HG03575 (cell line): ENCODE measurements around the gene TNK2.
"Not testable (repeated sequence)": the region's sequence is repeated elsewhere in the genome, so short reads cannot be mapped to it uniquely, and the experiment has no call there.

Experiments
- ATAC-seq: cut with Tn5 transposase; IDR thresholded peaks from one replicate; pipeline ENCODE4 v1.9.1; 2021; ENCODE audit not compliant: unreplicated experiment, insufficient number of reproducible peaks, low FRiP score; ENCODE audit errors: extremely low read depth

The TNK2 gene

DNA sequence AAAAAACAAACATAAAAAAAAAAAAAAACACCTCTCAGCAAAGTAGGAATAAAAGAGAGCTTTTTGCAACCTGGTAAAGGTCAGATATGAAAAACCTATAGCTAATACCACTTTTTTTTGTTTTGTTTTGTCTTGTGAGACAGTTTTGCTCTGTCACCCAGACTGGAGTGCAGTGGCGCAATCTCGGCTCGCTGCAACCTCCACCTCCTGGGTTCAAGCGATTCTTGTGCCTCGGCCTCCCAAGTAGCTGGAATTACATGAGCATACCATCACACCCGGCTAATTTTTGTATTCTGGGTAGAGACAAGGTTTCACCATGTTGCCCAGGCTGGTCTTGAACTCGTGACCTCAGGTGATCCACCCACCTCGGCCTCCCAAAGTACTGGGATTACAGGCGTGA is 5.7 kb downstream of the TNK2 start:
- not testable (repeated sequence) for ATAC-seq

DNA sequence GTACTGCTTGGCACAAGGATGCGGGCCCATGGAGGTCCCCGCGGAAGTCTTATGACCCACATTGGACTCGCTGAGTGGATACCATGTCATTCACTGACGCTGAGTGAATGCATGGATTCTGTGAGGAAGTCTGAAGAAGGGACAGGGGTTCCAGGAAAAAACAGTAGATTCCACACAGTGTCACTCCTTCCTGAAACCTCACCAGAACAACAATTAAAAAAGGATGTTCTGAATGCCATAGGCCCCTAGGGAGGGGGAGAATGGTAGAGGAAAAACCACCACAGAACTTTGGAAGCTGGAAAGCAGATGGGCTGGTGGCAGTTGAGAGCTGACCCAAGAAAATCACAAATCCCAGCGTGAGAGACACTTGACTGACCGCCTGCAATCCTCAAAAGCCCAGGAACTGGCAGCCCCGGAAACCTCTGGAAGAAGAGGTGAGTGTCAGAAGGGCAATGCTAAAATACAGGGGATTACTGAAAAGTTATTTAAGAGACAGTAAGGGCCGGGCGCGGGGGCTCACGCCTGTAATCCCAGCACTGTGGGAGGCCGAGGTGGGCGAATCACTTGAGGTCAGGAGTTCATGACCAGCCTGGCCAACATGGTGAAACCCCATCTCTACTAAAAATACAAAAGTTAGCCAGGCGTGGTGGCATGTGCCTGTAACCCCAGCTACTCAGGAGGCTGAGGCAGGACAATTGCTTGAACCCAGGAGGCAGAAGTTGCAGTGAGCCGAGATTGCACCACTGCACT is 6.3 kb downstream of the TNK2 start:
- not testable (repeated sequence) for ATAC-seq

- no peak for ATAC-seq
Observed at GRCh38 chr3:195900436-195901355, 7.7 kb downstream of the TNK2 start.

- no peak for ATAC-seq
Observed at GRCh38 chr3:195899701-195900435, 8.5 kb downstream of the TNK2 start.

DNA sequence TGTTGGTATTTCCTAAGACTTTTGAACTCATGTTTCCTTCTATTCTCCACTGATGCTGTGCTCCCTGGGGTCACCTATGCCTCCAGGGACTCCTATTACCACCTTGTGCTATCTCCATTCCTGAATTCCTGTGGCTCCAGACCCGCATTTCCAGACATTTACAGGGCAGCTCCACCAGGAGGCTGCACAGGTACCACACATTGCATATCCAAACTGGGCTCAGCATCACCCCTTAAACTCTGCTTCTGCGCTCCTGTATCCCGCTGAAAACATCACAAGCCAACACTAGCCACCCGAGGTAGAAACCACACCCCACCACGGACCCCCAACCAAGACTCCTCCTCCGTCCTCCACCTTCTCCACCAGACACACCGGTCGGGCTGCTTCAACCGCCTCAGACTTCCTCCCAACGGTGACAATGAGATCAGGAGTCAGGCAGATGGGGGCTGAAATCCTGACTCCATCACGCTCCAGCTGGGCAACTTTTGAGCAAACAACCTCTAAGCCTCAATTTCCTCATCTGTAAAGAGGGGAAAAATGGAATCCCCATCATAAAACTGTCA is 10.4 kb downstream of the TNK2 start:
- no peak for ATAC-seq

DNA sequence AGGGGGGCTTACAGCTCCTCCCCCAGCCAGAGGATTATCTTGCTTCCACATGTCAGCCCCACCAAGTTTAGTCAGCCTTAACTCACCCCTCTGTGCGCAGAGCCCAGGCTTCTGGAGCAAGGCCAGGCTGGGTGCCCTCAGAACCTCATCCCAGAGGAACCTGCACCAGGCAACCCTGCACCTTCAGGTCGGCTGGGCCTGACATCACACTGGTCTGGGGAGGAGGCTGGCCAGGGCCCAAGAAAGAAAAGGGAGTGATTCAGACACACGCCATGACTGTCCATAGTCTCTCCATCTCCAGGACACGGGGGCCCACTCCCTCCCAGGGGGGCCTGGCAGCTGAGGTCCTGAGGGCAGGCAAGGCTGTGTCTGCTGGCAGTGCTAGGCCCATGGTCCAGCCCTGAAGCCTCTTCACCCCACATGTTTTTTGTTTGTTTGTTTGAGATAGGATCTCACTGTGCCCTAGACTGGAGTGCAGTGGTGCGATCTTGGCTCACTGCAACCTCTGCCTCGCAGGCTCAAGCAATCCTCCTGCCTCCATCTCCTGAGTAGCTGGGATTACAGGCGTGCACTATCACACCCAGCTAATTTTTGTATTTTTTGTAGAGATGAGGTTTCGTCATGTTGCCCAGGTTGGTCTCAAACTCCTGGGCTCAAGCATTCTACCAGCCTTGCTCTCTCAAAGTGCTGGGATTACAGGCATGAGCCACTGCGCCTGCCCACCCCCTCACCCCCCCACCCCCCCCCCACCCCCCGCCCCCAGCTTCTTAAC is 11.1 kb downstream of the TNK2 start:
- no peak for ATAC-seq

GRCh38 chr3:195896361-195897080 is 11.8 kb downstream of the TNK2 start:
- no peak for ATAC-seq

DNA sequence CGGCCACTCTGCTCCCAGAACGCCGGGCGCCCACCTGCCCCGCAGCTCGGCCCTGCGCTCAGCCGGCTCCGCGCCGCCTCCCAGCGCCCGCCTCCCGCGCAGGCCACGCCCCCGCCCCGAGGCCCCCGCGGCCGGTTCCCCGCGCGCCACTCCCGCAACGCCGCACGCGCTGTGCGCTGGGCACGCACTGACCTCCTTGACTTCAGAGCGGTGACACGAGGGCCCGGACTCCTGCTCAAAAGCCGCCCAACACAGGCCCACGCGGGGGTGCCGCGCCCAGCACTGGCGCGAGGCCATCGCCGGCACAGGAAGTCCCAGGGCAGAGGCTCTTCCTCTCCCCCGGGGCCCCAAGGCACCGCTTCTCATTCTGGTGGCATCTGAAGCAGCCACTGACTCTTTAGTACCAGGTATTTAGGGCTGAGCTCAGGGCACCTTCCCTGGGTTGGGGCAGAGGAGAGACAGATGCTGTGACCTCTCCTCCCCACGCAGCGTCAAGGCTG is 12.4 kb downstream of the TNK2 start:
- no peak for ATAC-seq

- ATAC-seq = no peak
Observed at GRCh38 chr3:195895078-195895860, 13.1 kb downstream of the TNK2 start.

- ATAC-seq = no peak
Observed at GRCh38 chr3:195893916-195894465, 14.4 kb downstream of the TNK2 start.

- ATAC-seq = no peak
Observed at GRCh38 chr3:195893516-195893915, 14.8 kb downstream of the TNK2 start.

DNA sequence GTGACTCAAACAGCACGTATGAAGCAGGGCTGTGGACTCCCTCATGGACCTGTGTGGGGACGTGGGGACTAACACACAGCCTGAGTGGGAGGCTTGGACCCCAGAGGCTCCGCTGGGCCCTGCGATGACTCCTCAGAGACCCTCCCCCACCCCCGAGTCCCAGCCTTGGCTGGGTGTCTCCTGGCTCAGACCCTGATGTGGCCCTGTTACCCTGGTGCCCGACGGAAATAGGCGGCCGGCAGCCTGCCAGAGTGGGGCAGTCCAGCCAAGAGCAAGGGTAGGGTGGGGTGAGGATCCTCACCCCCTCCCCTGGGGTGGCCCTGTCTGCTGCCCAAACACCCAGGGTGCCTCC is 15.3 kb downstream of the TNK2 start:
- no peak for ATAC-seq

GRCh38 chr3:195892105-195893043 is 16.0 kb downstream of the TNK2 start:
- ATAC-seq = no peak

GRCh38 chr3:195891431-195892104 is 16.8 kb downstream of the TNK2 start:
- ATAC-seq = no peak

- ATAC-seq = no peak
Observed at GRCh38 chr3:195889870-195890295, 18.5 kb downstream of the TNK2 start.
